T-helper 2 cell (primary cell): ENCODE measurements around the gene IQGAP2.
"Not testable (repeated sequence)": the region's sequence is repeated elsewhere in the genome, so short reads cannot be mapped to it uniquely, and the experiment has no call there.

Experiments
- DNase-seq, 5 experiments: peaks; one replicate each; pipeline versions ENCODE4 v3.0.0 to v3.0.0-alpha.2; 2012 to 2022

Gene IQGAP2

DNA sequence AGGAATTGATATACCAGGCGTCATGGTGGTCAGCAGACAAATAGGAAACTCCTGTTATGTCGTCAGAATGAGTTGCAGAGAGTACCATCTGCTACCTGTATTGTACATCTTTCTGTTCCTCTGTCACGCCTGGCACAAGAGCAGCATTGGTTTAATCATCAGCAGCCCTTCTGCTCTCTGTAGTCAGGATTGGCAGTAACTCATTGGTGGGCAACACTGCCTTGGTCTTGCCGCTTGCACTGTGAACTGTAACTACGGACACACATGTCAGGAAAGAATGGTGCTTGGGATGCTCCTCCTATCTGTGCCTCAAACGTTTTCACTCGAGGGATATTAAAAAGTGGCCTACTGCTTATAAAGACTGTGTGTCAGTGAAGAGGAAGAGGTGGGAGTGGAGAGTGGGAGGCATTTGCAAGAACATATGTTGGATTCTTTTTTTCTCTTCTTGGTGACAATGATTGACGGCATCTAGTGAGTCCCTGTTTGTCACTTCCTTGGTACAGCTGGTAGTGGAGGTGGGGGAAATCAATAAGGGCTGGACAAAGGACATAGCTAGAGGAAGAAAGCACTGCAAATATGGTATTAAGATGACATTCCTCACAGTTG, 143.5 kb downstream of the IQGAP2 start:
- DNase-seq, result peak in 1 of 5 experiments; percentile 67

DNA sequence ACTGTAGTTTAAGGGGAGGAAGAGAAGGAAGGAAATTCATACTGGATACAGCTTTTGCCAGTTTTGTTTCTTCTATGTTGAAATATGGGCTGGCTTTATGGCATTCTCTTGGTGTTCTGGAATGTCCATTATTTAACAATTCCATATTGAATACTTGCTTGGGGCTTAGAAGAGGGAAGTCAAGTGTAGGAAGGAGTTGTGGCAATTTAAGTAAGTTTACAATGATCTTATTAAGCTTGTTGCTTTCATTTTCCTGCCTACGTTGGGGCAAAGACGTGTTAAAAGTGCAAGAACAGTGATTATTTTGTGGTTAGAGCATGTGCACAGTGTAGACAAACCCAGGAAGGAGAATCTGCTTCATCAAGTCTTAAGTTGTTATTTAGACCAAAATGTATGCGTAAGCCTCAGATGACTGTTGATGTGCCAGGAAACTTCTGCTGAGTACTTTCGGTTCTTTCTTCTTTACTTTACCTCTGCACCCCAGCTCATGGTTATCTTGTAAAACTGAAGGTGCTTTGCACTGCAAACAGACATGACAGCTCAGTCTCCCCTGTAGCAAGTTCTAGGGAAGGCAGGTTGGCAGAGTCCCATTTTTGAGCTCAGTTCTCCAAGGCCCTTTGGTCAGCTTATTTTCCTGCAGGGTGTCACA, 144.3 kb downstream of the IQGAP2 start:
- peak in 2 of 5 experiments; percentile 78 to 98 for DNase-seq

DNA sequence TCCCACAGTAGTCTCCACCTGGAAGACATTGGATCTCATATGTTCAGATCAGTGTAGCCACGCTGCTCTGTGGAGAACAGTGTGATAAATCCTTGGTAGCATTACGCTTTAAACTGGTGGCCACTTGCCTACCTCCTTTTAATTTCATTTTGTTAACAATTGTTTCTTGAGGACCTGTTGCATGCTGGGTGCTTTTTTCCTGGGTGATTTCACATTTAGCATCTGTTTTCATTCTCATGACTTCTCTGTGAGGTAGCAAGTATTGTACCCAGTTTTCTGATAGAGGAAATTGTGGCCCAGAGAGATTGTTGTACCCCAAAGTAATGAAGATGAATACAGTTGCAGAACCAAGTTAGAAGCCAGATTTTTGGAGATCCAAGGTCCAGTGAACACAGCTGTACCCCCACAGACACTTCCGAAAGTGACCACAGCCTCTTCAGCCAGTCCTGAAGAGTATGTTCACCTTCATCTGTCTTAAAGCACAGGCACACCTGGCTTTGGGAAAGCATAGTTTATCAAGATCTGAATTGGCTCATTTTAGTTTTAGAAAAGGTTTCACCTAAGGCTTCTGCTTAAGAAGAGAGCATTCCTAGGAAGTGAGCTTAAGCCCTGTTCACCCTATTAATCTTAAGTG, 144.9 kb downstream of the IQGAP2 start:
- no peak for DNase-seq

DNA sequence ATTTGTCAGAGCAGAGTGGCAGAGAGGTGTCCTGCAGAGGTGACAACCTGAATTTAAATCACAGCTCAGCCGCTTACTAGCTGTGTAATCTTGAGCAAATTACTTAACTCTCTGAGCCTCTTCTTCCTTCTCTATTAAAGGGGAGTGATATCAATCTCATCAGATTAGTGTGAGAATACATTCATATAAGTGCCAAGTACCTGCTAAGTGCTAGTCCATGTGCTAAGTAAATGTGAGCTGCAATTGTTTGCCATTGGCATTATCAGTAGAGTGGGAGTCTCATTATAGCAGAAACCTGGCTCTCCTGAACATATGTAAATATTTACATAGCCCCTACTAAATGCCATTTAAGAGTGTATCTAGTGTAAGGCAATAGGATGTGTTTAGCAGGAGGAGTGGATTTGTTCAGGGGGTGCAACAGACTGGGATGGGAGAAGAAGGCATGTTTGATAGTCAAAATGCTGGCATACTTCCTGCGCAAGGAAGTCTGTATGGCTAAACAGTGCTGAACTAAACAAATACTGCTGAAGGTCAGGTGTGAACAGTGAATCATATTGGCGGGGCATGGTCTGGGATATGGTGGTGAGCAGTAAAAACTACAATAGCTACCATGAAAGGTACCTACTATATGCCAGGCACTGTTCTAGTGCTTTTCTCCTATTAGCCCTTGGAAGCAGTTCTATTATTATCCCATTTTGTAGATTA, 145.6 kb downstream of the IQGAP2 start:
- DNase-seq, result peak in 1 of 5 experiments; percentile 69

DNA sequence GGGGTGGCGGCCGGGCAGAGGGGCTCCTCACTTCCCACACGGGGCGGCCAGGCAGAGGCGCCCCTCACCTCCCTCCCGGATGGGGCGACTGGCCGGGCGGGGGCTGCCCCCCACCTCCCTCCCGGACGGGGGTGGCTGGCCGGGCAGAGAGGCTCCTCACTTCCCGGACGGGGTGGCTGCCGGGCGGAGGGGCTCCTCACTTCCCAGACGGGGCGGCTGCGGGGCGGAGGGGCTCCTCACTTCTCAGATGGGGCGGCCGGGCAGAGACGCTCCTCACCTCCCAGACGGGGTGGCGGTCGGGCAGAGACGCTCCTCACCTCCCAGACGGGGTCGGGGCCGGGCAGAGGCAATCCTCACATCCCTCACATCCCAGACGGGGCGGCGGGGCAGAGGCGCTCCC, 147.8 kb downstream of the IQGAP2 start:
- not testable (repeated sequence) for DNase-seq

DNA sequence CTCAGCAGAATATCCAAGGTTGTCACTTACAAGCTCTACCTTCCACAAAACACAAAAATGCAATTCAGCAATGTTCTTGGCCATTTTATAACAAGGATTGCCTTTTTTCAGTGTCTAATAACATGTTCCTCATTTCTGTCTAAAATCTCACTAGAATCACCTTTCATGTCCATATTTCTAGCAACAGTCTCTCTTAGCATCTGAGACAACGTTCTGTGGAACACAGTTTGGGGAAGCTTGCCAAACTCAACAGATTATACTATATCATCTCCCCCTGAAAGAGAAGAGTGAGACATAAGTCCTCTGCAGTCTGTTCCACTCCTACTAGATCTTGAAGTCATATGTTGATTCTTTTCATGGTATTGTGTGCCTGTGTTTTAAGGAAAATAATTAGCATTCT, 149.5 kb downstream of the IQGAP2 start:
- no peak for DNase-seq

DNA sequence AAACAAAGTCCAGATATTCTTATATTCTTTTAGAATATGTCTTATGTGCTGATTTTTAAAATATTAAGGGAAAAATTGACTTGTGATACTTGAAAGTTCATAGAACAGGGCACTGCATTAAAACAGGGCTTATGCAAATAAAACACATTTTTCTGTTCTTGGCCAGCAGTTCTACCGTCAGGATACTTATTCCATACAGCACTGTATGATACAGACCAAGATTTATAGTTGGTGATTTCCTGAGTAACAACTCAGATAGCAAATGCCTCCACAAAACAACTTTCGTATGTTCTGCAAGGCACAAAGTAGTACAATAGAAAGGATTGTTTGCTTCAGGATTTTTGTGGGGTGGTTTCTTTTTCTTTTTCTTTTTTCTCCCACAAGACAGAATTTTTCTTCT, 150.2 kb downstream of the IQGAP2 start:
- no peak for DNase-seq

DNA sequence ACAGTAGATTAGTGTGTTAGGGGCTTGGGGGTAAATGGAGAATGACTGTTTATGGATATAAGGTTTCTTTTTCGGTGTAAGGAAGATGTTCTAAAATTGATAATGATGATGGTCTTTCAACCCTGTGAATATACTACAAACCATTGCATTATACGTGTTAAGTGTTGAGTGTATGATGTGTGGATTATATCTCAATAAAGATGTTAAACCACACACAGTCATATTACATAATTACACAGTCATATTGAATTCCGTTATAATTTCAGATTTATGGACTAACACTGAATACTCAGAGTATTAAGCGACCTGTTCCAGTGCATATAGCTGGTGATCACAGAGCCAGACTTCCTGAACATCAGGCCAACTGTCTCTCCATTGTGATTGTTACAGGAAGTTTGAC, 152.0 kb downstream of the IQGAP2 start:
- DNase-seq, result no peak

DNA sequence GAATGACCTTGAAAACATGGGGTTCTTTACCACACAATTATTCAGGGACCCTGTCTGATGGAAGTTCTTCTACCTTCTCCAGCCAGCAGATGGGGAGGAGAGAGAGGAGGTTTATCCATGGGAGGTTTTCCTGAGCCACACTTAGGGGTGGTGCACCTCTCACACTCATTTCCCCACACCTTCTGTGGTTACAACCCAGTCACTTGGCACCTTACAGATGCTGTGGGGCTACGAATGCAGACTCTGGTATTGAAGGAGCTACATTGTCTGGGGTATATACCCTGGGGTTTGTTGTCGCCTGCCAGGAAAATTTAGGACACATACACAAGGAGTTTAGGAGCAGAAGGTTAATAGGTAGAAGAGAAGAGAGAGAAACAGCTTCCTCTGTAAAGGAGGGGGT, 152.6 kb downstream of the IQGAP2 start:
- DNase-seq, result no peak

DNA sequence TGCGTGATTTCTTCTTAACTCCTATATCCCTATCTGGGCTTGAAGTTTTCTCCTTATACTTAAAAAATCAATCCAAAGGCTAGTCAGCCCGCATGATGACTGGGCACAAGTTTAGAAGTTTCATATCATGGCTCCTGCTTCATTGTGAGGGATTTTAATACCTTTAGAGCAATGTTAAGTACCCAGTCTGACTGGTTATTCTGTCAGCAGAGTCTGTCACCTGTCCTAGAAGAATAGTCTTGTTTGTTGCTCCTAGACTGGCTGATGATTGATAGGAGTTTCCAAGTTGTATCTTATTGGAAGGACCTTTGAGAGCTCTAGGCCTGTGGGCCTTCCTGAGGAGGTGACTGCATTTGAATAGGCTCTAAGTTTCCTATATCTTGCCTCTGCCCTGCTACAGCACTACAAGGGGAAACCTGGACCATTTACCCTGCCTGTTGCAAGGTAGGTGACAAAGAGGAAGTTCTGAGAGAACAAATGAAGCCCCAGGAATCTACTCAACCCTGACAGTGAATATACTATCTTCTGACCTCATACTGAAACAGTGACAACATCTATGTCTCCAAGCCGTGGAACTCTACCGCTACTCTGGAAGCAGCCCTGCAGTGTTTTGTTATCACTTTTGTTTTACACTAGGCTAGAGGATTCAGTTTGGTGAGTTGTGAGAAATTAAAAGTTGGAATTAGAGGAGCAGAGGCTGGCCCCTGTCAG, 153.6 kb downstream of the IQGAP2 start:
- peak in 1 of 5 experiments; percentile 69 for DNase-seq

DNA sequence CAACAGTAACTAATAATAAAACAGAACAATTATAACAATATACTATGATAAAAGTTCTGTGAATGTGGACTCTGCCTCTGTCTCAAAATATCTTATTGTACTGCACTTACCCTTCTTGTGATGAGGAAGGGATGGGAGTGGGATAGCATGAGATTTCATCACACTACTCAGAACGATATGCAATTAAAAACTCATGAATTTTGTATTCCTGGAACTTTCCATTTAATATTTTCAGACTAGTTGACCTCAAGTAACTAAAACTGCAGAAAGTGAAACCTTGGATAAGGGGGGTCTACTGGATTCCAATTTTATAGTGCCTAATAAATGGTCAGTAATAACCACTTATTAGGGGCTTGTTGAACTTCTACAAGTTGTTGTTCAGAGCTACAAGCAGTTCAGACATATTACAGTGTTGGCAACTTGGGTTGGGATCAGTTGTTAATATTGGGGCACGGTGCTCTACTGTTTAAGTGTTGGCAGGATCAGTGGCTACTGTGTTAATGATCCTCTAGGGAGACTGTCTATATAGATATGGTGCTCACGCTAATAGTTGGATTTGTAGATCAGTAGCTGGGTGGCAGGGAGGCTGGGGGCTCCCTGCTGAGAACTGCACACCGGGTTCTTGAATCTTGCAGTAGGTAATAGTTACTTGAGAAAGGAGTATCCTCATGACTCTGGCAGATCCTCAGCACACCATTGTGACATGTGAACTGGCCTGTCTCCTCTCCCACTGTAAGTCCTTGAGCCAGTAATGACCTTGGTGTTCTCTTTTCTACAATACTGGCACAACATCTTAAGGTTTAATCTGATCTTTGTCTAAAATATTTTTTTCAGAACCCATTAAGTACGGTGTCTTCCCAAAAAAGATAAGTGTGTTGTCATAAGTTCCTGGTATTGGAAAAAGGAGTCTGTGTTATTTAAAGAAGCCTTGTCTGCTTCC, 158.1 kb downstream of the IQGAP2 start:
- no peak for DNase-seq

DNA sequence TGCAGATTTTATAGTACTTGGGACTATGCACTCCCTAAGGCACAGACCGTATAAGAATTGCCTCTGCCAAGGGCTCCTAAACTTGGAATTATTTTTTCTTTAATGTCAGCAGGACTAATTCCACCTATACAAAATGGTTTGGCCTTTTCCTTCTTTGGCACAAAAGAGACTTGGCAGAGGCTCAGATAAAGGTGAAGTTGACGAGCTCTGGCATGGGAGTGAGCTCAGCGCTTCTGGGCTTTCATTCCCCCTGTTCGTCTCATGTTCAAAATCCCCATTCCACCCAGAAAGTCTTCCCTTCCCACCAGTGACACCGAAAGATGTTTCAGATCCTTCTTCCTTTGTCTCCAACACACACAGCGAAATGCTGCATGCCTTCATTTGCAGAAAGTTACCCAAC, 158.9 kb downstream of the IQGAP2 start:
- DNase-seq, result no peak

DNA sequence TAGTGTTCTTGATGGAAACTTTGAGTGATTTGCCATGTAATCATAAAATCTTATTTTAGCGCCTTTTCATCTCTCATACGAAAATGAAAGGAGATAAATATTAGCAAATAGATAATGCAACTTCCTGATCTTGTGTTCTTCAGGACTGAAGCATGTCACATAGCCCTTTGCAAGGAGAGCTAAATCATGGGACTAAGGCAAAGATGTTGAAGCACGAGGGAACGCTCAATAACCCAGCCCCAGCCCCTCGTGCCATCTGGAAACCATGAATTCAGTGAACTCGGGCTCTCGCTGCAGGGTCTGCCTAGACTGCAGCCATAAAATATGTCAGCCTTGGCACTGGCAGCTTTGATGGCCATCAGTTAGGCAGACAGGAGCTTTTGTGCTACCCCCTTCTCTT, 161.9 kb downstream of the IQGAP2 start:
- DNase-seq, result no peak

DNA sequence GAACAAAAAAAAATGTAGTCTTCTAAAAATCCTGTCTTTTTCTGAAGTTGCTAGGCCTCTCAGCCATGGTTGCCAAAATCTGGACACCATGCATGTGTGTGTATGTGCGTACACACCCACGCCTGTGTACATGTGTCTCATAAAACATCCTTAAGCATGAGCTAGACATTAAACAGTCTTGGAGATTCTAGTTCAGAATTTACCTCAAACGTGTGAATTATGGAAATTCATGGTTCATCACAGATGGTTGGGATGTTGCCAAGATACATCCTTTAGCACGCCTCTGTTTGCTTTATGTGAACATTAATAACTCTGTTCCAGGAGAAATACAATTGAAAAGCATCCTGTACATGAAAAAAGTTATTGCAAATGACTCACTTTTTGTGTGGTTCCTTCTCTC, 167.1 kb downstream of the IQGAP2 start:
- DNase-seq, result no peak

DNA sequence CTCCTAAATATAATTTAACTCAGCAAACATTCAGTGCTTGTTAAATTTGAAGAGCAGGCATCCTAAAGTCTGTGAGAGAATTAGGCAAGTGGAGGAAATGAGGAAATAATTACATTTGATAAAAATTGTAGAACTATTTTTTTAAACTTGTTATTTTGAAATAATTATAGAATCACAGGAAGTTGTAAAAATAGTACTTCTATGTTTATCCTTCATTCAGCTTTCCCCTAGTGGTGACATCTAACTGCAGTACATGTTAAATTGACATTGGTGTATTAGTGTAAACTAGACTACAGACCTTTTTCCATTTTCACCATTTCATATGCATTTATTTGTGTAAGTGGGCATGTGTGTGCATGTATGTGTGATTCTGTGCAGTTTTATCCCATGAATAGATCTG, 168.5 kb downstream of the IQGAP2 start:
- DNase-seq, result no peak

DNA sequence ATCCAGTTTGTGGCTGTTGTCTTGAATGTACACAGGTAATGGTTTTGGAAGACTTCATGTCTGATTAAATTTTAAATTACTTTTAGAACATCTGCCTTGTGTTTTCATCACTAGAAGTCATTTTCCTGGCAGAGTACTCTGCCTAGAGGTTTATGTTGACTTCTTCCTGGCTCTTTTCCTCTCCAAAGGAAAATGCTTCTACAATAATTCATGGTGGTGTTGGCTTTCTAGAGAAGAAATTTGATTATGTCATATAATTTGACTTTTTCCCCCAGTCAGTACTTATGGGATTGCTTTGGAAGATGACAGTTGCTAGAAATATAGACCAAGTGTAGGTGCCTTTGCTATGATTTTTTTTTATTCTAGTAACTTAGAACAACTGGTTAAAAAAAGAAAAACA, 173.4 kb downstream of the IQGAP2 start:
- no peak for DNase-seq

DNA sequence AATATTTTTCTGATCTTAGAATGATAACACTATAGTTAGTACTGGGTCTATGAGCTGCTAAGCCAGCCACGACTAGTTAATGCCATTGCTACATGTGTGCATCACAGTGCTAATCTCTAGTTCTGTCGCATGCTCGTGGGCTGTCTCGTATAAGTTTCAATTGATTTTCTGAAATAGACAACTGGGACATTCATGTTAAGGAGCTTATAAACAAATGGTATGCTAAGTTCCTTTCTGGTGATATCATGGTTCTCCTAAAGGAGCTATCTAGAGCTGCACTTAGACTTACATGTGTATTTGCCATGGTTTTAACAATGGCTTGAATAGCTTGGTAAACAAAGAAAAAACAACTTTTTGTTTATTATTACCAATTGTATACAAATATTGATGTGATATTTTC, 173.9 kb downstream of the IQGAP2 start:
- DNase-seq, result no peak

DNA sequence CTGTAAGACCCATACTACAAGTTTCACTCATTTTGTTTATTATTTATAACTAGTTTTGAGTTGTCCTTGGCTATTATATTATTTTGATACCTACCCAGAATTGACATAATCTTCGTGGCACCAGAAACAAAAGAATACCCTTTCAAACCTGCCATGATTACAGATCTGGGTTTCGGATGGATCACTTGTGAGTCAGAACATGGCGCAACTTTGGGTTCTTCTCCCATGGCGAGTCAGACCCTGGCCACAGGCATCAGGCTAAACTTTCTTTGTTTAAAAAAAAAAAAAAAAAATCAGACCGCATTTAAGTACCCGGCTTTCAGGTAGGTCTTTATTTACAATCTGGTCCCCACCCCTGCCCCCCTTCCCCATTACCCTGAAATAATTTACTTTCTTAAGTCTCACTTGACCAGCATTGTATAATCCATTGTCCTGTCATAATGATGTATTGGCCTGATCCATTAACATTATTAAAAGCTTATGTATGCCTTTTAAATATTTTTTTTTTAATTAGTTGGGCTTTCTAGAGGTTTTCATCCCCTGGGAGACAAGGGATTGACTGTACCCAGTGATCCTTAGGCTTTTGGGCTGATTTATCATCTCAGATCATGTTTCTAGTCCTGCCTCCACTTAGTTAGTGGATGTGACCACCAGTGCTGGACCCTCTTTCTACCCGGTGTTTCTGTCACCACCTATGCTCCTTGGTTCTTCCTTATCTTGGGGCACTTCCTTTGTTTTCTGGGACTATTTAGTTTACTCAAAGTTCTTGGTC, 176.3 kb downstream of the IQGAP2 start:
- DNase-seq, result no peak

DNA sequence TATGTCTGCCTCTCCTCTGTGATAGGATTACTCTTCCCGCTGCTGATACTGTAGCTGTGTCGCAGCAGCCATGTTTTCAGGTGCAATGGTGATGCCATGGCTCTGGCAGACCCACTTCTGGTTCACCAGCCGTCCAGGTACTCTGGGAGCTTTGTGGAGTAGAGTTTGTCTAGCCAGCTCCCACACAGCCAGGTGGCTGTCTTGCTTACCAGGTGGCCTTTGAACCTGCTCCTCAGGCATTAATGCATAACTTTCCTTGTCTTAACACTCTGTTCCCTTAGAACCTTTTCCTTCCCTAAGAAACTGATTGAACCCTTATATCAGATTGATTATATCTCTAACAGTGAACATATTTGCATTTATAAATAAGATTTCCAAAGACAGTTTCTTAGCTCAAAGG, 177.9 kb downstream of the IQGAP2 start:
- no peak for DNase-seq

DNA sequence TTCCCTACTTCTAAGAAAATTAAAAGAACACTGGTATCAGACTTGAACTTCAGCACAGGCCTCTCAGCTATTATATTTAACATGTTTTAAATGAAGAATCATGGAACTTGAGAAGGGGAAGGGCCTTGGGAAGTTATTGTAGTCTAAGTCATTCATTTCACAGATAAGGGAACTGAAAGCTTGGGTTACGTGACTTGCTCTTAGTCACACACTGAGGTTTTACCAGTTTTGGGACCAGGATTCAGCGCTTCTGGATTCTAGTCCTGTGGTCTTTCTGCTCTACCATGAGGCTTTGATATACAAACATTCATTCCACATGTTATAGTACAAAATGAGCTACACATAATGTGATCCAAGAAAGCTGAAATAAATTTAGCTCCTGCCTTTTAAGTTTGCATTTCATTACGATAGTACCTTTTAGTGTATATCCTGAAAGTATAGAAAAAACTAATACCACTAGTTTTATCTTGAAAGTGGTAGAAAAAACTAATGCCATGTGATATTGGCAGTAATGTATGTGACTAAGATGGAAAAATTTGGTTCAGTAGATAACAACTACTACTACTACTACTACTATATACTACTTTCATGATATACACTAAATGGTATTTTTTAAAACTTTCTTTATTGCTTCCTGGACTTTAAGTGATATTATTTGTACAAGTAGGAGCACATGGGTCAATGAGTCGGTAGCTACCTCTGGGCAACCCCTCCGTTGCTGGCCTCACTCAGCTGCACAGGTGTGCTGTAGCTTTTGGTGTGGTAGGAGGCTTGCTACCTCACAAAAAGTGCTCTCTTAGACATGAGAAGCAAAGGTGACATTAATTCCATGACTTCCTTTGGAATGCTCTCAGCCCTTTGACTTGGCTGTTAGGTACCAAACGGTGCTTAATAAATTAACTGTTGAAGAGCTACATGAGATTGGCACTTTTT, 179.4 kb downstream of the IQGAP2 start:
- DNase-seq, result peak in 1 of 5 experiments; percentile 53
